CD4-positive, alpha-beta T cell treated with Interferon alpha-2 for 1 hour (primary cell): ENCODE measurements around the gene JPH3.
"Not testable (repeated sequence)": the region's sequence is repeated elsewhere in the genome, so short reads cannot be mapped to it uniquely, and the experiment has no call there.

Experiments
- DNase-seq, 2 donors: peaks; one replicate each; pipeline ENCODE4 v3.0.0-alpha.2; 2020 to 2022

The JPH3 gene

GRCh38 chr16:87658564-87659225, 56.4 kb downstream of the JPH3 start:
- DNase-seq, result no peak

GRCh38 chr16:87661561-87661960, 59.3 kb downstream of the JPH3 start:
- peak; percentile 26 to 33 for DNase-seq

- DNase-seq, result no peak
These were observed 60.2 kb downstream of the JPH3 start for GRCh38 chr16:87662254-87663204.

GRCh38 chr16:87664792-87665191, 62.5 kb downstream of the JPH3 start:
- no peak for DNase-seq

- DNase-seq, result no peak
These were observed 62.9 kb downstream of the JPH3 start for GRCh38 chr16:87665193-87665592.

GRCh38 chr16:87666919-87667318, 64.6 kb downstream of the JPH3 start:
- DNase-seq, result no peak

GRCh38 chr16:87667443-87667842, 65.1 kb downstream of the JPH3 start:
- DNase-seq, result no peak

- DNase-seq, result no peak
These were observed 65.6 kb downstream of the JPH3 start for GRCh38 chr16:87667946-87668345.

- no peak for DNase-seq
These were observed 67.4 kb downstream of the JPH3 start for GRCh38 chr16:87669672-87670071.

- no peak for DNase-seq
These were observed 68.9 kb downstream of the JPH3 start for GRCh38 chr16:87671221-87671620.

GRCh38 chr16:87671715-87672270, 69.5 kb downstream of the JPH3 start:
- DNase-seq, result no peak

GRCh38 chr16:87674419-87674818, 72.1 kb downstream of the JPH3 start:
- DNase-seq, result no peak

GRCh38 chr16:87675111-87675719, 72.9 kb downstream of the JPH3 start:
- DNase-seq, result no peak

GRCh38 chr16:87677830-87678229, 75.5 kb downstream of the JPH3 start:
- DNase-seq, result no peak

- DNase-seq, result no peak
These were observed 76.3 kb downstream of the JPH3 start for GRCh38 chr16:87678618-87679017.

- no peak for DNase-seq
These were observed 77.4 kb downstream of the JPH3 start for GRCh38 chr16:87679593-87680271.

- DNase-seq, result no peak
These were observed 78.0 kb downstream of the JPH3 start for GRCh38 chr16:87680272-87680644.

GRCh38 chr16:87681051-87681602, 78.8 kb downstream of the JPH3 start:
- not testable (repeated sequence) for DNase-seq

- no peak for DNase-seq
These were observed 79.8 kb downstream of the JPH3 start for GRCh38 chr16:87681981-87682570.

GRCh38 chr16:87682852-87683399, 80.6 kb downstream of the JPH3 start:
- no peak for DNase-seq

GRCh38 chr16:87684106-87684677, 81.9 kb downstream of the JPH3 start:
- DNase-seq, result no peak
